A673 (cell line): ENCODE data around the gene PHKA2. TPM values are rescaled to one million over a fixed set of nuclear protein-coding genes. Genes with fewer than 3 reads are reported as not detected.

Experiments used
- BruUV-seq: library from RNA; stranded (reverse); fragments of 400-500 nt; replicated peaks from 2 replicates; lab custom pipeline; 2021; lab: Mats Ljungman, UMichigan
- CTCF ChIA-PET: fragments of 300-600 bp; sonication (Branson Sonifier 250); formaldehyde crosslinking; loops from one replicate; lab custom pipeline; 2022; ENCODE audit warnings: antibody characterized with exemption; lab: Charles Lee
- POLR2A ChIA-PET: fragments of 300-600 bp; sonication (Branson Sonifier 250); formaldehyde crosslinking; loops from one replicate; lab custom pipeline; 2022; ENCODE audit warnings: antibody characterized with exemption; ENCODE audit not compliant: low non-redundant PET; lab: Charles Lee
- DNase-seq: peaks from one replicate; pipeline ENCODE4 v3.0.0-alpha.2; 2015; ENCODE audit warnings: low spot score
- H3K27ac ChIP-seq: fragments of 200-600 bp; sonication (generic); 2 replicates; pipeline ENCODE4 v1.5.1; 2016; ENCODE audit warnings: mixed run types, low read depth, mild to moderate bottlenecking, mixed read lengths, antibody characterized with exemption, low read length; ENCODE audit not compliant: poor library complexity, severe bottlenecking
- H3K27me3 ChIP-seq: fragments of 200-600 bp; sonication (generic); replicated peaks from 2 replicates; pipeline ENCODE4 v1.6.1; 2017; ENCODE audit warnings: mixed run types, low read depth, mild to moderate bottlenecking, mixed read lengths, antibody characterized with exemption, low read length; ENCODE audit not compliant: insufficient read depth, poor library complexity
- H3K36me3 ChIP-seq: fragments of 200-600 bp; sonication (generic); 2 replicates; pipeline ENCODE4 v1.6.1; 2016; ENCODE audit warnings: mixed run types, mild to moderate bottlenecking, mixed read lengths, antibody characterized with exemption, low read length; ENCODE audit not compliant: insufficient read depth, poor library complexity, severe bottlenecking
- H3K4me1 ChIP-seq: fragments of 200-600 bp; sonication (generic); 2 replicates; pipeline ENCODE4 v1.6.1; 2017; ENCODE audit warnings: mixed run types, mild to moderate bottlenecking, mixed read lengths, antibody characterized with exemption, low read length; ENCODE audit not compliant: insufficient read depth, poor library complexity, severe bottlenecking
- H3K4me3 ChIP-seq: fragments of 200-600 bp; sonication (generic); 2 replicates; pipeline ENCODE4 v1.5.1; 2016; ENCODE audit warnings: low read depth, mixed run types, mild to moderate bottlenecking, mixed read lengths, low read length; ENCODE audit not compliant: poor library complexity, severe bottlenecking
- H3K9me3 ChIP-seq: fragments of 200-600 bp; sonication (generic); 2 replicates; pipeline ENCODE4 v1.6.1; 2016; ENCODE audit warnings: mixed run types, low read depth, mild to moderate bottlenecking, mixed read lengths, antibody characterized with exemption, low read length; ENCODE audit not compliant: poor library complexity, severe bottlenecking
- CTCF ChIP-seq: fragments of 300-800, 200-600 bp; sonication (generic); conservative IDR thresholded peaks from 2 replicates; pipeline ENCODE4 v1.5.1; 2017; ENCODE audit warnings: low read depth, mild to moderate bottlenecking, antibody characterized with exemption, low read length, moderate library complexity, mixed read lengths
- EZH2 ChIP-seq: fragments of 200-600 bp; sonication (generic); IDR thresholded peaks from 2 replicates; pipeline ENCODE4 v1.6.1; 2017; ENCODE audit warnings: borderline replicate concordance, low read depth, mild to moderate bottlenecking, mixed read lengths, antibody characterized with exemption, low read length; ENCODE audit not compliant: poor library complexity, severe bottlenecking
- intact Hi-C: fragments of 100-400 bp; cut with micrococcal nuclease; formaldehyde crosslinking; loops from one replicate; pipeline ENCODE4 v1.10.0; 2022; ENCODE audit not compliant: unreplicated experiment
- total RNA-seq: library from RNA; stranded (reverse); gene quantifications from 2 replicates; pipeline ENCODE4 v1.2.3, GENCODE V29; 2021

PHKA2 gene
- total RNA-seq, 1 experiment from 2014 or later, result 31.4 TPM

- ChIA-PET POLR2A (no interaction called here), CTCF (no interaction called here)
- Histone ChIP-seq H3K27ac (no peak overlapping the region), H3K9me3 (no peaks in the 10 kb centered on the region), H3K4me1 (peaks cover 28% of the 10 kb centered on the region), H3K27me3 (no peaks in the 10 kb centered on the region), H3K4me3 (no peak overlapping the region), H3K36me3 (no peaks in the 10 kb centered on the region)
- intact Hi-C loops, result no loop called here
- DNase-seq, result no peak
- no peak for TF ChIP-seq CTCF
- TF ChIP-seq EZH2, result no peak
- BruUV-seq, result no TSS peak
These were observed 13.4 kb downstream of the PHKA2 start for GRCh38 chrX:18970465-18970864.

- no peak overlapping the region for H3K27ac ChIP-seq
- peaks cover 6% of the 10 kb centered on the region for H3K4me1 ChIP-seq
- BruUV-seq, result no TSS peak
- H3K9me3 ChIP-seq, result no peaks in the 10 kb centered on the region
- H3K27me3 ChIP-seq, result no peaks in the 10 kb centered on the region
- TF ChIP-seq CTCF (no peak), EZH2 (no peak)
- intact Hi-C loops, result no loop called here
- ChIA-PET CTCF (no interaction called here), POLR2A (interaction anchor here (0.7 kb wide), 1 partner anchor 1165 kb away, joined by 16 read pairs; no protein-coding TSS in a partner anchor)
- no peak for DNase-seq
- H3K36me3 ChIP-seq, result no peaks in the 10 kb centered on the region
- H3K4me3 ChIP-seq, result no peak overlapping the region
These were observed 17.3 kb downstream of the PHKA2 start for GRCh38 chrX:18966624-18967023.

GRCh38 chrX:18964901-18965300 is 19.0 kb downstream of the PHKA2 start:
- Histone ChIP-seq H3K9me3 (no peaks in the 10 kb centered on the region), H3K4me3 (no peak overlapping the region), H3K36me3 (no peaks in the 10 kb centered on the region), H3K4me1 (peaks cover 6% of the 10 kb centered on the region), H3K27me3 (no peaks in the 10 kb centered on the region), H3K27ac (no peak overlapping the region)
- no TSS peak for BruUV-seq
- CTCF ChIA-PET, result no interaction called here
- no peak for DNase-seq
- TF ChIP-seq EZH2, result no peak
- TF ChIP-seq CTCF, result no peak
- POLR2A ChIA-PET, result no interaction called here
- intact Hi-C loops, result no loop called here
